HG03457 (cell line): ENCODE results near the gene ERF.

ENCODE experiments used
- ATAC-seq: cut with Tn5 transposase; IDR thresholded peaks from one replicate; pipeline ENCODE4 v1.9.1; 2021; ENCODE audit warnings: moderate number of reproducible peaks; ENCODE audit not compliant: unreplicated experiment

ERF gene

DNA sequence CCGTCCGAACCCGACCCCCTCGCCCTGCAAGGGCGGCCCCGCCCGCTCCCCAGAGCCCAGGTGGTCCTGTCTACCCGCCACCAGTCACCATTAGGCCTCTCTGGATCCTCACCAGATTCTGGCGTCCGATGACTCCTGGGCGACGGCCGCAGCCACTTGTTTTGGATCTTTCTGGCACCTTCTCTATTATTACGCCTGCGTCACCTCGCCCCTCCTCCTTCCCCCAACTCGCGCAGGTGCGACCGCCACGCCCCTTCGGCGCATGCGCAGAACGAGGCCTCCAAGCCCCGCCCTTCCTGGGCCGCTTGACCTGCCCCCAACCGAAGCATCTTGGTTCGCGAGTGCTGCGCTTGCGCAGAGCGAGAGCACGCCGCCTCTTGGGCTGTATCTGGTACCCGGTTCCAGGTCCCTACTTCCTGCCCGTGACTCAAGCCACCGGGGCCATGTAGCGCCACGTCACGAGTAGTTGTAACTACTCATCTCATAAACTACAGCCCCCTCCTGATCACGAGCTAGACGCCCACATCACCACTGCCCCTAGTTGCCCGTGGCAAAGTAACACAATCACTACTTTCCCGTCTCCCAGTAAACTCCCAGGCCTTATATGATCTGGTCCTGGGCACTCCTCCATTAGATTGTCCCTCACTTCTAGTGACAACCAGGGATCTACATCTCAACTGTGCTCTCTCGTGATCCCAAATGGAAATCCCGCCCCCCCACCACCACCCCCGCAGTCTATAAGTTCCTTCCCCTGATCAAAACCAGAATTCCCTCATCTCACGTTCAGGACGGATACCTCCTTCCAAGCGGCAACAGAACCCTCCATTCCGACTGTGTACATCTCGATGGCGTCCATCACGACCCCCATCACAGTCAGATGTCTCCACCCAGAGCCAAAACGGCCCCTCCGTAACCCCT, 37.1 kb downstream of the ERF start, which contains the start of gene DEDD2:
TSS of gene DEDD2 (minus strand) at position 158 of the 918 bp plus-strand sequence. CDS start 670 bp downstream, outside the sequence.
- ATAC-seq: peak; percentile 72

DNA sequence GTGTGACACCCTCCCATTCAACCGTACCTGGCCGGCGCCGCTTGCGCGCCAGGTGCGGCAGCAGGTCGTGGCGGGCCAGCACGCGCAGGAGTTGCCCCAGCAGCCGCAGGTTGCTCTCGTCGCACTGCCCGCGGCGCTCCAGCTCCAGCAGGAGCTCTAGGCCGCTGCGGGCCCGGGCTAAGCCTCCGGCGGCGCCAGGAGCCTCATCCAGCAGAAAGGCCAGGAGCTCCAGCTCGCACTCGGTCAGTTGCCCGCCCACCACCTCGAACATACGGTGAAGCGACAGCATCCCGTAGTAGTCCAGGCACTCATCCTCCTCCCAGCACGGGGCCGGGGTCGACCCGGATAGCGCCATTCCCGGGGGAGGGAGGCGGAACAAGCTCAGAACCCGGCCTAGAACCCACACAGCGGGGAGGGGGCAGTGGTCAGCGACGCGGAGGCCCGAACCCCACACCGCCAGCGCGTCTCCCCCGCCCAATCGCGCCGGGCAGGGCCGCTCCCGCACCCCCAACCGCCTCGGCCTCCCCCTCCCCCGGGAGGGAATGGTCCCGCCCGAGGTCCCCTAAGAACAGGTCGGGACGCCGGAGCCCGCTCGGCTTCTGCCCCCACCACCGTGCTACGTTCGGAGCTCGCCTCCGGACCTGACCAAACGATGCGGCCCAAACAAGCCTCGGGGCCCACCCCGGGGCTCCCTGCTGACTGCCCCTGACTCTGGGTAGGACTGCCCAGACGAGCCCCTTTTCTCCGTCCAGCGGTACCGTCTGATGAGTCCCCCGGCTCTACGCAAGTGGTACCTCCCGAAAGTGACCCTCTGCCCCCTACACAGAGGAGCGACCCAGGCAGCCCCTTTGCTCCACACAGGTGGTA, 38.0 kb downstream of the ERF start:
- ATAC-seq: peak; percentile 7

DNA sequence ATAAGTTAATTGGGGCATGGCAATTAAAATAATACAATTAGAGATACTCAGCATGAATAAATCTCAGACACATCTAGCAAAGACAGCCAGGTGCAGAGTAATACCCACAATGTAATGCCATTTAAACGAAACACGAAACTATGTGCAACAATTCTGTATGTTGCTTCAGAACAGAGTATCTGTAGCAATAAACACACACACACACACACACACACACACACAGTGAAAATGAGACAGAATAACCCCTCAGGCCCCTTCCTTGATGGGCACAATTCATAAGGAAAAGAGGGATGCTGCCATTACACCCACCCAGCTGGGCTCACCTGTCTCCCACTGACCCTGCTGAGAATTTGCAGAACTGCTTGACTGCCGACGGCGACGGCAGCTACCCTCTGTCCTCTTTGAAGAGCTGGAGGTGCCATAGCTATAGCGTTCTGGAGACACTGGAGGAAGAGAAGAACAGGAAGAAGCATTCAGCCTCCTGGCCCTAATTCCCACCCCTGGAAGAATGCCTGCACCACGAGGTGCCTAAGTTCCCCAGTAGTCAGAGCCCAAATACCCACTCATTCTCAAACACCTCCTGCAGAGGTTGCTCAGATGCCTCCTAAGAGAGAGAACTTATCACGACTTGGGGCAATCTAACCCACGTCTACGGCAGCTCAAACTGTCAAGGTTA, 40.0 kb downstream of the ERF start:
- ATAC-seq: no peak

DNA sequence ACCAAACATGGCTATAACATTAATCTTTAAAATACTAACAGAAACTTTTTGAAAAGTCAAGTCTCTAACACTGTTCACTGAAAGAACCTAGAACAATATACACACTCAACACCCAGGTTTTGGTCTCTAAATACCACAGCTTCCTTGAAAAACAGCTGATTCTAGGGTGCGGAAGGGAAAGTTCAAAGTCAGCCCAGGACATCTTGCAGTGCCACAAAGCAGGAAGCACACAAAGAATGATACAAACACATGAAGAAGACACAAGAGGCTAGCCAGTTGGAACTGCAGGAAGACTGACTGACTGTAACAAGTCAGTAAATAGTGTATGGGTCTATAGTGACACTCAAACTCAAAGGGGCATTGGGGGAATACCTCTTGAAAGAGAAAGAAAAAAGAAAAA, 42.0 kb downstream of the ERF start:
- no peak for ATAC-seq

DNA sequence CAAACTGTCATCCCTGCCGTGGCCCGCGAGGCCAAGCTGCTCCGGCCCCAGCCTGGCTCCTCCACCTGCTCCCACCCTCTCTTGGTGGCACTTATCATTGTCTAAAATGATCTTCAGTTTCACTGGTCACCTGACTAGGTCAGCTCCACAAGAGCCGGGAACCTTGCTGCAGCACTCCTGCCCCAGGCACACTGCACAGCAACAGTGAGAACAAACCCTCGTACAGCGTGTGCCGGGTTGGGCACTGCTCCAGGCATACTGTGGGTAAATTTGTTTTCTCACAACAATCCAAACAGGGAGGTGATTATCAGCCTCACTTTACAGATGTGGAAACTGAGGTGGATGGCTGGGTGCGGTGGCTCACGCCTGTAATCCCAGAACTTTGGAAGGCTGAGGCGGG, 46.3 kb downstream of the ERF start:
- ATAC-seq: no peak

DNA sequence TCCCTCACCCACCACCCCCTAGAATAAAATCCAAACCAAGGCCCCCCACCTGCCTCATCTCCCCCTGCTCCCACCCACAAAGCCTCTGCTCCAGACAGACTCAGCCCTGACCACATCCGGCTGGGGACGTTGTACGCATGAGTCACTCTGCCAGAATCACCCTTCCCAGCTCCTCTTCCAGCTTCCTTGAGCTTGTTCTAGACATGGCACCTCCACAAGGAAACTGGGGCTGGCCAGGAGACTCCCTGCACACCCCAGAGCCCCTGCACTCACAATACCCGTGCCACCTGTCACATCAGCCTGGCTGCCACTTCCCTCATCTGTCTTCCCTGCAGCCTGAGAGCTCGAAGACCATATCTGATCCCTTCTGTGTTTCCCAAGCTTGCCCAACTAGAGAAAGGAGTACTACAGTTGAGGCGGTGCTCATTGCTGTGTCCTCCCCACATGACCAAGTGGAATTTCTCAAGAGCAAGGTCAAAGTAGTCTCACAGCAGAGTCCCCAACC, 47.1 kb downstream of the ERF start:
- no peak for ATAC-seq

DNA sequence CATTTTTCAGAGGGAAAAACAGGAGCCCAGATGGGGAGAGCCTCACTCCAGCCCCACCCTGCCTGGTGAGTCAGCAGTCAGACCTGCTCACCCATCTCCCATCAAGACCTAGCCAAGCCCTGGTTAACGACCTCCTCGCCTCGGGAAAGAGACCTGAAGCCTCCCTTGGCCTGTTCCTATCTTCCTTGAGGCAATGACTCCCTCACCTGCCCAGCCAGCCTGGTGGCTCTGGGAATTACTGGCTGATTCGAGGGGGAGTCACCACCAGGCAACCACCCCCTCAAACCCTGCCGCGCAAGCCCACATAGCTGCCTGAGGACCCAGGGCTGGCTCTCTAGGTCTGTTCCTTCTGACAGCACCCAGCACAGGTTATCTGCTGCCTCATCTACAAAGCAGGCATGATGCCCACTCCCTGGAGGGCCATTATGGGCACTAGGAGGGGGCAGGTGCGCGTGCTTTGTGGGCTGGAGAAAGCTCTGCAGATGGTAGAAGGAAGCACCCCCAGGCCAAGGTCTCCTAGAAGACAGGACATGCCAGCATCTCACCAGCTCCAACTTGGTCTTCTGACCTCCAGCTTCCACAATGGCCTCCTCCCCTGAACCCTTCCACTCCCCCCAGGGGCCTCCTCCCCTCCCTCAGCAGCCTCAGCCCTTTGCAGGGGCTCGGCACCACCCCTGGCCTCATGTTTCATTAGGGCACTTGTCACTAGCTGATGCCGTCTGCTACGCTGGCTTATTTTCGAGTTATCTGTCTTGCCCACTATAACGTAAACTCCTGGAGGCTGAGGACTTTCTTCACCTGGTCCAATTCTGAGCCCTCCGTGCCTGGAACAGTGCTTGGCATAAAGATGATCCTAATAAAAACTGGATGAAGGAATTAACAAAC, 47.8 kb downstream of the ERF start:
- no peak for ATAC-seq

DNA sequence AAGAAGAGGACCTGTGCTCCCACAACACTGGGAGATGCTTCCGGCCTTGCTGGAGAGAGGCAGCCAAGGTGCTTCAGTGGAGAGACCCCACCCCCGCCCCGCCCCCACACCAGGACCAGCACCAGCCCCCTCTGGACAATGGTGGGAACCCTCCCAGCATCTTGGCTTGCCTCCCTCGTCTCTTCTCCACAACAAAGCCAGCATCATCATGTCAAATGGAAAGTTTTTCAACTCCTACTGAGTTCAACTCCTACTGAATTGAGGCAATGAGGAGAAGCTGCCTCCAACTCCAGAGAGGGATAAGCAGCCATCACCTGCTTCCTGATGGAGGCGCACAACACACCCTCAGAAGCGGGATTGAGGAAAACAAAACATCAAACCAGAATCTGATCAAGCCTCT, 50.3 kb downstream of the ERF start:
- no peak for ATAC-seq

DNA sequence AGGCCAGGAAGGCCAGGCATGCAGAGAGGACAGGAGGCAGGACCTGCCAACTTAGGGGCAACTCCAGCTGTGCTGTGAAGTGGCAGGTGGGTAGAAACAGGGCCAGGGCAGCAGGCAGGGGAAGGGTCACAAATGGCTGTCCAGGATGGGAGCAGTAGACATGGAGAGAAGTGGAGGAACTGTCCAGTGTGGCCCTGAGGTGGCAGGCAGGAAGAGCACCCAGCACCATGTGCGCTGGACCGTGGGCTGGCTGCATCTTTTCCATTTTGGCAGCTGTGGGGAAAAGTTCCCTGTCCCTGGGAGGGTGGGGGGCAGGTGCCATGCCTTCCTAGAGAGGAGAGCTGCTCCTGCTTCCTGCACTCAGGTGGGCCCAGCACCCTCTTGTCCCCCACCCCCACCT, 51.2 kb downstream of the ERF start:
- no peak for ATAC-seq

DNA sequence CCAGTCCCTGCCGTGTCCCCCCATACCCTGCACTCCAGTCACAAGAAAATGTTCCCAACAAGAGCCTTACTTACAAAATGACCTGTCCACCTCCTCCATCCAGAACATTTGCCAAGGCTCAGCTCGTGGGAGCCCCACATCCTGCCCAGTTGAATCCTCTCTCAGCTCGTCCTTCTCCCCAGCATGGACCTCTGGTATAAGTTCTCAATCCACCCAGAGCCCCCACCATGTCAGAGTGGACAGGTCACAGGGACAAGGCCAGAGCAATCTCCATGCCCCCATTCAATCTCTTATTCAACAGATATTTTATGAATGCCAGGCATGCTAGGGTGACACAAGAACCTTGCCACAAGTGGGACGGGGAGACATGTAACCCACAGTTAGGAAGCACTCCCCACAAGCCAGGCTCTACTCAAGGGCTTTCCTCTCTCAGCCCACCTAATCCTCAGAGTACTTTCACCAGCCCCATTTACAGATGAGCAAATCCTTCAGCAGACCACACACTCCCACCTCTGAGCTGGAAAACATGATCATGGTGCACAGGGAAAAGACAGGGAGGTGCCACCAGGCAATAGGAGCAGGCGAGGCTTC, 52.5 kb downstream of the ERF start:
- ATAC-seq: no peak

DNA sequence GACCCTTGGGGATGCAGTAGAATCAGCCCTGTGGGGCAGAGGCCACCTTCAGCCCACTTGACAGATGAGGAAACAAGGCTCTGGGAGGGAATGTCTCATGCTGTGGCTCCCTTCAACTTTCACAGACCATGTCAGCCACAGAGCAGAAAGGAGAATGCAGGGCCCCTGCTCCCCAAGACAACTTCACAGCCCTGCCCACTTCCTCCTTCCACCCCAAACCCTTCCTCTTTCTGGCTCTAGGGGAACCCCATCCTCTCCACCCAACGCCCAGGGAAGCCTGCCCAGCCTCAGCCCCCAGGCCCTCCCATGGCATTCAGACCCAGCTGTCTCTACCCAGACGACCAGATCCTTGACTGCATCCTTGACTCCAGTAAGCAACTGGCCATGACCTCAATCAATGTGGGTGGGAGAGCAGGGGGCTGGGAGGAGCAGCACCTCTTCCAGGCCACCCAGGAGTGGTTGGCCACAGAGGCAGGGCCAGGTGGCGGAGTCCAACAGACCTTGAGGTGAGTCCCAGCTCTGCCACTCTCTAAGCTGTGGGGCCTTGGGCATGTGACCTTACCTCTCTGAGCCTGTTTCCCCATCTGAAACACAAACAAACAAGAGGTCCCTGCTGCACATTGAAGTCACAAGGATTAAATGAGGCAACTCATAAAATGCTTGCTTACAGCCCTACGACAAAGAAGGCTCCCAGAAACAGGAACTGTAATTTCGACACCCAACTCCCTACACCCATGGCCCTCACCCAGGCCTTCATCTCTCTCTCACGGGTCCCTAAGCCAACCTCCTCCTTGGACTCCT, 53.2 kb downstream of the ERF start:
- no peak for ATAC-seq

DNA sequence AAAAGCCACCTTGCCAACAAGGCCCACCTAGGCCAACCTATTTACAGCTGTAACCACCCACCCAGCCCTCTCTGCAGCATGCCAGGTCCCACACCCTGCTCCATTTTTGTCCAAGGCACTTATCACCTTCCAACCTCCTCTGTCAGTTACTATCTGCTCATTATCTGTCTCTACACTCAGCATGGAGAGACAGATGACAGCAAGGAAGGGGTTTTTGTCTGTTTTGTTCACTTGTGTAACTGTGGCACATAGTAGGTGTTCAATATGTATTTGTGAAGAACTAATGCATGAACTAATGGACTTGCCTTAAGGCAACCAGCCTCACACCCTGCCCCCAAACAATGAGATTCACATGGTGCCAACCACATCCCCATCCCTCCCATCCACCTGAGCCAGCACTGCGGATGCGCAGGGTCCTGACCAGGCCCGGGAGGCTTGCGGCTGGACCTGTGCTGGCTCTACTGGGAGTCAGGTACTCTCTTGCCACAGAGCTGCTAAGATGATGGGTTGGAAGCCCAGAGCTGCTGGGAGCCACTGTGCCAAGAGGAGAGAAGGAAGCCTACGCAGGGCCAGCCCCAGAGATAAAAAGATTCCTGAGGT, 54.7 kb downstream of the ERF start:
- ATAC-seq: no peak

DNA sequence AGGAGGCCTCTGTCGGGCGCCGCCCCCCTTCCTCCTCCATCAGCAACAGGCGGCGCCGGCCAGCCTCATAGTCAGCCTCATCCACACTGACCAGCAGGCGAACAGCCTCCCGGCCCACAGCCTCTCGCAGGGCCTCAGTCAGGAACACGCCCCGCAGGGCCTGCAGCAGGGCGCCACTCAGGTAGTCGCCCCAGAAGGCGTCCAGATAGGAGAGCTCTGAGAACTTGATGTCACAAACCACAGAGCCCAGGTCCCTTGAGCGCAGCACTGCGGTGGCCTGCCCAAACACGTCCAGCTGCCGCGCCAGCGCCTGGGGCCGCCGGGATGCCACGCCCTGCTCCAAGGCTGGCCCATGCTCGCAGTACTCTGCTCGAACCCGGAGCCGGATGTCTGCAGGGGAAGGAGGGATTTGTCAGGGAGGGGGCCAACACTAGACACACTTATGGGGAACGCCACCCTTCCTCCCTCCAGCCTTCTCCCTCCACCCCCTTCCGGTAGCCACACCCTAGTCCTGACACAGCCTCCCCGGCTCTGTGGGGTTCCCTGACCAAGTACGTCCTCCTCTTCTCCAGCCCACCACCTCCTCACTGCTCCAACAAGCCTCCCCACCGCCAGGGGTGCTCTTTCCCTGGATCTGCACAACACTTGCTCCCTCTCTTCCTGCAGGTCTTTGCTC, 55.4 kb downstream of the ERF start:
- no peak for ATAC-seq

DNA sequence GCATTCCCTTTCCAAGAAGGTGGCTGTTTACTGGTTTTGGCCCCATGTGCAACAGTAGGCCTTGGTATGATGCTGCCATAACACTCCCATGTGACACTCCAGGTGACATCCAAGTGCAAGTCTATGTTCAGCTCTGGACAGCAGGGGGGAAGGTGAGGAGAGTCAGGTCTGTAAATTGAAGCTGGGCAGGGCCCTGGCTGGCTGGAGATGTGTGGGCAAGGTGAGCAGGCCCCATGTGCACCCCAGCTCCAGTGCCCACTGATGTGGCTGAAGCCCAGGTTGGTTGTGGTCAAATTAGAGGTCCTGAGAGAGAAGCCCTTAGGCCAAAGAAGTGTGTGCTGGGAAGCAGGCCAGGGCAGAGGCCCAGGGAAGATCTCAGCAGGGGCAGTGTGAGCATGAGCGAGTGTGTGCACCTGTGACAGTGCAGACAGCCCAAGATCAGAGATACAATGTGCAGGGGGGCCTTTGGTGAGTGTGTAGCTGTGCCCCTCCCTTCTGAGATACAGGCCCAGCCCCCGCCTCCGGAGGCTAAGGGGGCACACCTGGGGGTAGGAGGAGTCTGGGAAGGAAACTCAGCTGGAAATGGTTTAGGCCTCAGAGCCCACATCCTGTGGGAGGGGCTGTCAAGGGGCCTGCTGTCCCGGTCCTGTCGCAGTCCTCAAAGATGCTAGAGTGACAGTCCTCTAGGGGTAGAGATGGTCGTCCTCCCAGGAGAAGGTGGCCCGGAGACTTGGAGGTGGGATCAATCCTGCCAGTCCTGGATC, 56.1 kb downstream of the ERF start:
- ATAC-seq: no peak
